ENCODE measurements around the gene TP73.

TP73 gene

GRCh38 chr1:3705341-3705950 is 53.1 kb downstream of the TP73 start:
- no peak overlapping the region for H3K4me3 ChIP-seq (ENCODE audit: low read depth, low read length)
- no peak for TF ChIP-seq CTCF (IDR thresholded peaks at IDR 0.05; ENCODE audit: low read depth, low read length)
- DNase-seq (ENCODE audit: low read depth, low spot score), result no peak
- in situ Hi-C loops (cut with HindIII; ENCODE audit: low sequenced_read_pairs), result no loop called here

DNA sequence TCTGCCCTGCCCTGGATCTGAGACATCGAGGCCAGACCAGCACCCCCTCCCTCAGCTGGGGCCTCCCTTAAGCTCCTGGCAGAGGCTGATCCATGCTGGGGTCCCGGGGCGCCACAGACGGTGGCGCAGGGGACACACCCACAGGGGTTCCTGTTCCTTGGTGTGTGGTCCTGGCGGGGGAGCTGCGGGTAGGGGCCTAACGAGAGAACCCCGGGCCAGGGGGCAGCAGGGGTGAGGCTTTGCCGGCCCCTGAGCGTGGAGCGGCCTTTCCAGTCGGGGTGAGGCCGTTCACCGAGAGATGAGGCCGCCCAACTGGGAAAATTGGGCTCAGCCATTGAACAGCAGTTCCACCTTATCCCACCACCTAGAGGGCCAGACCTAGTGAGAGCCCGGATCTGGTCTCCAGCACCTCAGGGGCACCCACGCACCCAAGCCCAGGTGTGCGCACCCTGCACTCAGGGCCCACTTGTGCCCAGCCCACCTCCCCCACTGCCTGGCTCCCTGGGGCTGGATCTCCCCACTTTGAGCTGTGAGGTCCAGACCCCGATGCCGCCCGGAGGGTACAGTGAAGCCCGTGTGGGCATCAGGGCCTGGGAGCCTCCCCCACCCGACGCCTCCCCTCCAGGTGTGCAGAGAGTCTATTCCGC is 54.5 kb downstream of the TP73 start:
- TF ChIP-seq CTCF (IDR thresholded peaks at IDR 0.05; ENCODE audit: low read depth, low read length), result no peak
- DNase-seq (ENCODE audit: low read depth, low spot score), result no peak
- H3K4me3 ChIP-seq (ENCODE audit: low read depth, low read length), result no peak overlapping the region
- in situ Hi-C loops (cut with HindIII; ENCODE audit: low sequenced_read_pairs), result no loop called here

GRCh38 chr1:3707298-3707938 is 55.1 kb downstream of the TP73 start:
- in situ Hi-C loops (cut with HindIII; ENCODE audit: low sequenced_read_pairs), result no loop called here
- no peak for TF ChIP-seq CTCF (IDR thresholded peaks at IDR 0.05; ENCODE audit: low read depth, low read length)
- H3K4me3 ChIP-seq (ENCODE audit: low read depth, low read length), result no peak overlapping the region
- no peak for DNase-seq (ENCODE audit: low read depth, low spot score)

- H3K4me3 ChIP-seq (ENCODE audit: low read depth, low read length), result no peak overlapping the region
- no peak for TF ChIP-seq CTCF (IDR thresholded peaks at IDR 0.05; ENCODE audit: low read depth, low read length)
- no peak for DNase-seq (ENCODE audit: low read depth, low spot score)
- in situ Hi-C loops (cut with HindIII; ENCODE audit: low sequenced_read_pairs), result no loop called here
Measured at GRCh38 chr1:3707939-3708328, 55.6 kb downstream of the TP73 start.

DNA sequence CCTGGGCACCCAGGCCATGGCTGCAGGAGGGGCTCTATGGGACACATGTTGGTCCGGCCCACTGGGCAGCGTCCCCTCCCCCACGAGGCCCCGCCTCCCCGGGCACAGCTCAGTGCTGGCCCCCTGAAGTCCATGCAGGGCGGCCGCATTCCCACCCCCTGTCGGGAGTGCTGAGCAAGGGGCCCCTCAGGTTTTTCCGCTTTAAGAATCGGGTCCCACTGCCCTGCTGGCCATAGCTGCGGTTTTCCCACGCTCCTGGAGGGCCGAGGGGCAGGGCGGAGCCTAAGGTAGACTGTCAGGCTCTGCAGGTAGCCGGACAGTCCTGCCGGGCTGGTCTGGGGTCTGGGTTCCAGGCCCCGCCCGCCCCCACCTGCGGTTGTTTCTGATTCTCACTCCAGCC is 56.5 kb downstream of the TP73 start:
- in situ Hi-C loops (cut with HindIII; ENCODE audit: low sequenced_read_pairs), result no loop called here
- TF ChIP-seq CTCF (IDR thresholded peaks at IDR 0.05; ENCODE audit: low read depth, low read length), result no peak
- no peak for DNase-seq (ENCODE audit: low read depth, low spot score)
- H3K4me3 ChIP-seq (ENCODE audit: low read depth, low read length), result no peak overlapping the region

DNA sequence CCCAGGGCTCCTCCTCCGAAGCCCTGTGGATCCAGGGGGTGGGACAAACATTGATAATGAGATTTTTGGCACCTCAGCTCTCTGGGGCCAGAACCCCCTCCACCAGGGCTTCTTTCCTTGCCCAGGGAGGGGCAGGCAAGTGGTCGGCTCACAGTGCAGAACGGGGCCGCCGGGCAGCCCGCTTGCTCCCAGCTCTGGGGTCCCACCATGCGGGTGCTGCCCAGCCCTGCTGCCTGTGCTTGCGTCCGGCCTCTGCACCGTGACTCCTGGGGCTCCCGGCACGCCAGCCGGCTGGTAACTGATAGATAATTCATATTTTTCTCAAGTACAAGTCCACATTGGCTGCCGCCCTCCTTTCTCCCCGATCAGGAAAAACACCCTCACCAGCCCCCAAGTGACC is 57.9 kb downstream of the TP73 start:
- in situ Hi-C loops (cut with HindIII; ENCODE audit: low sequenced_read_pairs), result no loop called here
- H3K4me3 ChIP-seq (ENCODE audit: low read depth, low read length), result no peak overlapping the region
- TF ChIP-seq CTCF (IDR thresholded peaks at IDR 0.05; ENCODE audit: low read depth, low read length), result no peak
- no peak for DNase-seq (ENCODE audit: low read depth, low spot score)
